HG02943 (cell line): ENCODE data around the gene CEACAM8.
"Not testable (repeated sequence)": the region's sequence is repeated elsewhere in the genome, so short reads cannot be mapped to it uniquely, and the experiment has no call there.

ENCODE experiments used
- ATAC-seq: cut with Tn5 transposase; IDR thresholded peaks from one replicate; pipeline ENCODE4 v1.9.1; 2021; ENCODE audit warnings: mild to moderate bottlenecking, low read depth, moderate library complexity; ENCODE audit not compliant: unreplicated experiment

The CEACAM8 gene

DNA sequence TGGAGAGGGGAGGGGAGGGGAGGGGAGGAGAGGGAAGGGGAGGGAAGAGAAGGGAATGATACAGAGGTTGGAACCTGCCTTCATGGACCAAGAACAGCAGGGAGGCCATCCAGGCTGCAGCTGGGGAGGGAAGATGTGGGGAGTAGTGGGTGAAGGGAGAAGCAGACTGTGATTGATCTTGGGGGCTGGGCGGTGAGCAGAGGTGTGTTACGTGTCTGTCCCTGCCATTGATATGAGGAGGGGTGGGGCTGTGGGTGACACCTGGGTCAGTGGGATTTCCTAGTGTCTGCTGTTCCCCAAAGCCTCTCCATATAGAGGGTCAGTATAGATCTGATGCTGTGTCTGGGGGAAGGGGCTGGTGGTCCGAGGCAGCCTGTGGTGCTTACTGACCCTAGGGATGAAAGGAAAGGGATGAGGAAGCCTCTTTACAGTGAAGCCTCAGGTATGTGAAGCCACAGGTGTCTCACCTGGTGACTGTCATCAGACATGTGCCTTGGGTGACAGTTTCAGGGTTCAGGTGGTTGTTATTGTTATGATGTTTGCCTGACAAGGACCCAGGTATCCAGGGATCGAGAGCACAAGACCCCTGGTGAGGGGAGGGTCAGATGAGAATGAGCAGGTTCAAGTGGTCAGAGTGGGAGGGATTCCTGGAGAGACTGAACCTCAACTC, 47.8 kb downstream of the CEACAM8 start:
- ATAC-seq: no peak

DNA sequence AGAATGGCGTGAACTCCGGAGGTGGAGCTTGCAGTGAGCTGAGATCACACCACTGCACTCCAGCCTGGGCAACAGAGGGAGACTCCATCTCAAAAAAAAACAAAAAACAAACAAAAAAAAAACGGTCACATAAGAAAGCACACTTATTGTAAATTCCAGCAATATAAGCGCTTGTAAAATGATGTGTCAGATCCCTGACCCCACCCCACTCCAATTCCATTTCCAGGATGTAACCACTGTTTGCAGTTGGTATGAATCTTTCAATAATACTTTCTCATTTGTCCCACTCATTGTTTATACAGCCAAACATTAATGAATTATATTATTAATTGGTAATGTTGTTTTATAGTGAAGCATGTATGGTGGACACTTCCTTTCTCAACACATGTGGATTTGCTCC, 50.6 kb downstream of the CEACAM8 start:
- no peak for ATAC-seq

DNA sequence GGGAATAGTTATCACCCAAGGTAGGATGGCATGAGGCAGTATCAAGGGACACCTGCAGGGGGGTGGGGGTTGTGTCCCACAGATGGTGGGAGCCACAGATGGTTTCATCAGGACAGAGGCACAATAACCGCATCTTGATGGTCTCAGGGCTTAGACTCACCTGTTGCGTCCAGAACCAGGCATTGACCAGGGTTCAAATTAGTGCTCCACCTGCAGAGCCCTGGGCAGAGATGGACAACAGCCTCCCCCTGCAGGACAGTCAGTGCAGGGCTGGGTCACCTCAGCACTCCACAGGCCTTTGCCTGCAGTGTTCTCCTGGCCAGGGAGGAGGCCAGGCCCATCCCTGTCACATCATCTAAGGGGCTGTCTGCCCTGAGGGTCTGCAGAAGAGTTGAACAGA, 51.9 kb downstream of the CEACAM8 start:
- ATAC-seq: no peak

DNA sequence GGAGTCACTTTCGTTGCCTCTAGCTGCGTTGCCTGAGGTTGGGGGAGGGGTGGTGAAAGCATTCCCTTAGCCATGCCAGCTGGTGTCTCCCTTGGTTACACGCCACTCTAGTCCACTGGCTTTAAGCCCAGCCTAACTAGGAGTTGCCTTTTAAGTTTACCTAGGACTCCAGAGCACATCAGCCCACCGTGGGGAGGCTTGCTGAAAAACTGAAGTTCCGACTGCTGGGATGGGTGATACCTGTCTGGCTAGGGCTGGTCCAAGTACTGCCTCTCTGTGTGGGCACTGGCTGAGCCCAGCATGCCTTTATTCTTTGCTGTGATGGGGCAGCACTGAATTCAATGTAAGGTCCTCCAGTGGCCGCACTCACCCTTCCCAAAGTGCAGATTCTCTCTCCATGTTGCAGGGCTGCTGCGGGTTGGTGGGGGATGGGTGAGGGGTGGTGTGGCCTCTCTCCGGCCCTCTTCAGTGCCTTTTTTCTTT, 54.6 kb downstream of the CEACAM8 start:
- ATAC-seq: no peak

DNA sequence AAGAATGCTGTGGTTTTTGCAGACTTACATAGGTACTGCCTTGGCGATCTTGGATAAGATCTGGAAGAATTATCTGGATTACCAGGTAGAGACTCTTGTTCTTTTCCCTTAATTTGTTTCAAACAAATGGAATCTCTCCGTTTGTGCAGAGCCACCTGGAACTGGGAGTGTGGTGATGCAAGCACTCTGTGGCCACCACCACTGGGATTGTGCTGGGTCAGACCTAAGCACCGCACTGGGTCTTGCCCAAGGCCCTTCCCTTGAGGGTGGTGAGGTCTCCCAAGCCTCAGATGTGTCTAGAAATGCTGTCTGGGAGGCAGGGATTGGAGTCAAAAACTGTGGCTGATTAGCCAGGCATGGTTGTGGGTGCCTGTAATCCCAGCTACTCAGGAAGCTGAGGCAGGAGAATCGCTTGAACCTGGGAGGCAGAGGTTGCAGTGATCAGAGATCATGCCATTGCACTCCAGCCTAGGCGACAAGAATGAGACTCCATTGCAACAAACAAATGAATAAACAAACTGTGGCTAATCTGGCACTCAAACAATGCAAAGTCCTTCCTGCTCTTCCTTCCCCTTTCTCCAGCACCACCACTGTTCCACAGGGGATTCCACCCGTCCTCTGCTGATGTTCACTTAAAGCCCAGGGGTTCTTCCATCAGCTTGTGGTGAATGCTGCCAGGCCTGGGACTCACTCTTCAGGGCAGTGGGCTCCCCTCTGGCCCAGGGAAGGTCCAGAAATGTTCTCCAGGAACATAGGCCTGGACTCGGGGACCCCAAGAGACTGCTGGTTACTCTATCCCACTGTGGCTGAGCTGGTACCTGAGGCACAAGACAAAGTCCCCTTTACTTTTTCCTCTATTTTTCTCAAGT, 55.6 kb downstream of the CEACAM8 start:
- no peak for ATAC-seq

DNA sequence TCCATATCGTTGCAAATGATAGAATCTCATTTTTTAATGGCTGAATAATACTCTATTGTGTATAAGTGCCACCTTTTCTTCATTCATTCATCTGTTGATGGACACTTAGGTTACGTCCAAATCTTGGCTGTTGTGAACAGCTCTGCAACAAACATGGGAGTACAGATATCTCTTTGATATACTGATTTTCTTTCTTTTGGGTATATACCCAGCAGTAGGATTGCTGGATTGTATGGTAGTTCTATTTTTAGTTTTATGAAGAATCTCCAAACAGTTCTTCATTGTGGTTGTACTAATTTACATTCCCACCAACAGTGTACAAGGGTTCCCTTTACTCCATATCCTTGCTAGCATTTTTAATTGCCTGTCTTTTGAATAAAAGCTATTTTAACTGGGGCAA, 59.4 kb downstream of the CEACAM8 start:
- not testable (repeated sequence) for ATAC-seq

DNA sequence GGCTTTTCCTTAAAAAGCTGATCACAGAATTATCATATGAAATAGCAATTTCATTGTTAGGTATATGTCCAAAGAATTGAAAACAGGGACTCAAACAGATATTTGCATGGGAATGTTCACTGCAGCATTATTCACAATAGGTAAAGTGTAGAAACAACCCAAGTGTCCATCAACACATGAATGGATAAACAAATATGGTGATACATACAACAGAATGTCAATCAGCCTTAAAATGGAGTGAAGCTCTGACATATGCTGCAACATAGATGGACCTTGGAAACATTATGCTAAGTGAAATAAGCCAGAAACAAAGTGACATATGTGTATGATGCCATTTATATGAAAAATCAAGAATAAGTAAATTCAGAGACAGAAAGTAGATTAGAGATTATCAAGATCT, 60.3 kb downstream of the CEACAM8 start:
- no peak for ATAC-seq

DNA sequence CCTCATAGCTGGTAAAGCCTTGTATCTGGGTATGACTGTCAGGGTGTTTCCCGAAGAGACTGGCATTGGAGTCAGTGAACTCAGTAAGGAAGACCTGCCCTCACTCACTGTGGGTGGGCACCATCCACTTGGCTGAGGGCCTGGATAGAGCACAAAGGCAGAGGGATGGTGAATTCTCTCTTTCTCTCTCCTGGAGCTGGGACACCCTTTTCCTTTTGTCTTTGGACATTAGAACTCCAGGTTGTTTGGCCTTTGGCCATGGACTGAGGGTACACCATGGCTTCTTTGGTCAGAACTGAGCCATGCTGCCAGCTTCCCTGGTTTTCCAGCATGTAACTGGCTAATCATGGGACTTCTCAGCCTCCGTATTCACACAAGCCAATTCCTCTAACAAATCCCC, 61.8 kb downstream of the CEACAM8 start:
- ATAC-seq: no peak

DNA sequence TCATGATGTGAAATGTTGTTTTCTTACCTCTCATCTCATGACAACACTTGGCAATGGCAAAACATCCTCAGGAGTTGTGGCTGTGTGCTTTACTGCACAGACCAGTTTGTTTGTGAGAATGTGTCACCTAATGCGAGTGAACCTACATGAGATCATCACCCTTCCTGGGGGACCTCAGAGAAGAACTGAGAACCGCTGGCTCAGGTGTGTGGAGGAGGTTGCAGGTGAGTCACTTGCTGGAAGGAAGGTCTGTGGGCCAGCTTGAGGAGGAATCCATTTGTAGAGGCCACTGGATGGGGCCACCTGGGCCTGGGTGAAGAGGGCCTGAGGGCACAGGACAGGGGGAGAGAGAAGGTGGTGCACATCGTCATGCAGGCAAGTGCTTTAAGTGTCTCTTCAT, 63.4 kb downstream of the CEACAM8 start:
- ATAC-seq: no peak
